GM21529 (cell line): ENCODE results near the gene ZNF836.

Experiments used
- ATAC-seq: cut with Tn5 transposase; IDR thresholded peaks from one replicate; pipeline ENCODE4 v1.9.1; 2021; ENCODE audit not compliant: unreplicated experiment

The ZNF836 gene

DNA sequence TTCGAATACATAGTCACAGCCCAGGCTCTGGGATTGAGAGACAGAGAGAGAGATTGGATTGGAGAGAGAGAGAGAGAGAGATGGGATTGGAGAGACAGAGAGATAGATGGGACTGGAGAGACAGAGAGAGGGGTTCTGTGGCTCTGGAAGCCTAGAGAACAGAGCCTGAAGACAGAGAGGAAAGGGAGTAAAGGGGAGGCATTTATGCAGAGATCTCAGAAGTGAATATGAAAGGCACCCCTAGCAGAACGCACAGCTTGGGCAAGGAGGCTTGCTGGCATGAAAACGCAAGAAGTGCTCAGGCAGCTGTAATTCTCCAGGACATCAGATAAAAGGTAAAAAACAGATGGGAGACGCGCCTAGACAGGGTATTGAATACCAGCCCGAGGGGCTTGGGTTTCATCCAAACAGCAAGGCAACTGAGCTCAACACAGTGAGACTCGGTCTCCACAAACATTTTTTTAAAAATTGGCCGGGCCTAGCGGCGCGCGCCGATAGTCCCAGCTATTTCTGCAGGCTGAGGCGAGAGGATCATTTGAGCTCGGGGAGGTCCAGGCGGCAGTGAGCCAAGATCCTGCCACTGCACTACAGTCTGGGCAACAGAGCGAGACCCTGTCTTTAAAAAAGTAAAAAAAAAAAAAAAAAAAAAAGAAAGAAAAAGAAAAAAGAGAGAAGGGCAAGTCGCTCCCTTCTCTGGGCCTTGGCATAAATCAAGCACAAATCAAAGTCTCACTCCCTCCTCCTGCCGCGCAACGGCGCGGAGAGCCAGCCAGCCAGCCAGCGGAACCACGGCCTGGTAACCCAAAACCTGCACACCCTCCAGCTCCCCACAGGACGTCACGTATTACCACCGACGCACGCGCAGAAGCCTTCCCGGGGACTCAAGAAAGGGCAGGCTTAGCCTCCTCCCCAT, 17.7 kb upstream of the ZNF836 start:
- ATAC-seq = peak; percentile 2

- no peak for ATAC-seq
Observed at GRCh38 chr19:52187407-52187806, 16.0 kb upstream of the ZNF836 start.

DNA sequence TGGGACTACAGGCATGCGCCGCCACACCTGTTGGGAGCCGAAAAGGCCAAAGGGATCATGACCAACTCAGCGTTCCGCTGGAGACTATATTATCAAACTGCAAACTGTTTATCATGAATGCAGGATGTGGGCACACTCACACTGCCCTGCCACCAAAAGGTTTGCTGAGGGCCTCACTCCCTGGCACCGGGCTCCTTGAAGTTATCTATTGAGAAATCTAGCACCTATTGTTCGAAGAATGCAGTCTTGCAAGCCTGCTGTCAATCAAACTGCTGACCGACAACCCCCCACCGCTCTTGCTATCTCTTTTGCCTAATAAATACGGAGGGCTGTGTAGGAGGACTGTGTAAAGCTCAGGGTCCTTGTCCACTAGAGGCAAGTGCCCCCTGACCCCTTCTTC, 5.2 kb upstream of the ZNF836 start:
- ATAC-seq = no peak

DNA sequence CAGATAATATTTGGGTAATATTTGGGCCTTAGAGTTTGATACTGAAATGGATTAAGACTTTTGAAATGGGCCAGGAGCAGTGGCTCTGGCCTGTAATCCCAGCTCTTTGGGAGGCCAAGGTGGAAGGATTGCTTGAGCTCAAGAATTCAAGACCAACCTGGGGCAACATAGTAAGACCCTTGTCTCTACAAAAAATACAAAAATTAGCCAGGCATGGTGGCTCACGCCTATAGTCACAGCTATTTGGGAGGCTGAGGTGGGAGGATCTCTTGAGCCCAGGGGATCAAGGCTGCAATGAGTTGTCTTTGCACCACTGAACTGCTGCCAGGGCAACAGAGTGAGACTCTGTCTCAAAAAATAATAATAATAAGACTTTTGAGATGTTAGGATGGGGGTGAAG, 926 bp upstream of the ZNF836 start:
- ATAC-seq = no peak

DNA sequence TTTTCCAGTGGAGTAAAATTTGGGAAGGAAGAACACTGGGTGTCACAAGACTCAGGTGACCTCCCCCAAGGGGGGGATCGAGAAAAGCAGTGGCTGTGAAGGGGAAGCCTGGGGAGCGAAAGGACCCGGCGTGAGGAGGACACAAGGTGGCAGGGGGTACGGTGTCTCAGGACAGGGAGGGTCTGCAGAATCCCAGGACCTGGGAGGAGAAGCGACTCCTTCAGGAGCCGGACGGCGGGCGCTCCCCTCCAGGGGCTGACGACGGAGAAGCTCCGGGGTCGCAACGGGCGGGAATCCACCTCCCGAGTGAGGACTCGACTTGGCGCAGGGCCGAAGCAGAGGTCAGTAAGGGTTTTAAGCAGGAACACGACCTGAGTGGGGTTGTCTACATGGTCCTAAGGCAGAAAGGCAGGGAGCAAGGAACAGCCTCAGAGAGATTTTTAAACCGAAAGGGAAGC, 529 bp downstream of the ZNF836 start:
- ATAC-seq = peak; percentile 17

DNA sequence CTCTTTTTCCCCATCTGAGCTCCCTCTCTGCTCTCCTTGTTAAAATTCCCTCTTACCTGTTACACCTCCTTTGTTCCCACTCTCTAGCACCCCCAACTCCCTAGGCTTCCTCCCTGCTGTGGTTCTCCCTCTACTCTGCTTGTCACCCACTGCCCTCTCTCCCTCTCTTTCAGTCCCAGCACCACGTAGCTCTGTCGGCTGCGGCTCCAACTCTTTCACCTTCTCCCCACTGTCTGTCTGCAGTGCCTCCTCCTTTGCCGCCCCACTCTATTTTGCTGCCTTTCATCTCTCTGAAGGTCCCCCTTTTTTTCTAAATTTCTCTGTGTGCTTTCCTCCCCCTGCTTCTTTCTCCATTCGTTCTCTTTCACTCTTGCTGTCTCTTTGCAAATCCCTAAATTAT, 1.1 kb downstream of the ZNF836 start:
- no peak for ATAC-seq

GRCh38 chr19:52155596-52156359, 15.6 kb downstream of the ZNF836 start:
- no peak for ATAC-seq

GRCh38 chr19:52148256-52148655, 23.2 kb downstream of the ZNF836 start:
- no peak for ATAC-seq

- ATAC-seq = no peak
Observed at GRCh38 chr19:52142001-52142595, 29.3 kb downstream of the ZNF836 start.

DNA sequence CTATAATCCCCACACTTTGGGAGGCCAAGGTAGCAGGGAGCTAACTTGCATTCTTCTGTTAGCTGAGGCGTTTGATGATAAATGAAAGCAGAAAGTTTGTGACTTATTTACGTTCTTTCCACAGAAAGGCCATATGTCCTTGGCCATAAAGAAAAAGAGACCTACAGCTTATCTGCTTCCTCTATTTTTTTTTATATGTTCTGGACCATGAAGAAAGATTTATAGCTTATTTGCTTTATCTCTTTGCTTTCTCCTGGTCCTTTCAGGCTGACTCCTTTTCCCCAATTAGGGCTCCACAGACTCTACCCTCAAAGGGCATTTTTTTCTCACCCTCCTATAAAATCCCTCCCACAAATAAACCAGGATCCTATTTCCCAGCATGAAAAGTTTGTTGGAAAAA, 30.2 kb downstream of the ZNF836 start:
- no peak for ATAC-seq

DNA sequence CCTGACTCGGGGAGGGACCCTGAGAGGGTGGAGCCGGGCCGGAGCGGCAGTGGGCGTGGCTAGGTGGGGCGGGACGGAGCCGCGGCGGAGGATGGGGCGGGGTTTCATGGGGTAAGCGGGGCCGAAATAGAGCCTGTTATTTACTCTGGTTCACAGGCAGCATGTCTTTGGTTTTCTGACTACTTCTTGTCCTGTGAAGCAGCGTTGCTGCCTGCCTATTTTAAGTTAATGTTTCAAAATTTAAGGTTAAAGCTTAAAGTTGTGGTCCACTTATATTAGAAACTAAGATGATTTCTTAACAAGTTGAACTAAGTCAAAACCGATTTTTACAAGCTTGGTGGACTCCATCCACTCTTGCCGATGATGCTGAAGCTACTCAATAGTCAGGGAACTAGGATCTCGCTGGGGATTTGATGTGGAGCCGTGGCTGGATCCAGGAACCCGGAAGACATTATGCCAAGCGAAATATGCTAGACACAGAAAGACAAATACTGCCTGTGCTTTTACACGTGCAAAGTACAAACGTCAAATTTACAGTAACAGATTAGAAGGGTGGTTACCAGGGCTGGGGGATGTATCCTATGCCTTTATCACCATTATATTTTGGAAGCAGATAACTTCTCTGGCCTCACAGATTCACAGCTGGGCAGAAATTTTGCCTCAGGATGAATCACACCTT, 31.2 kb downstream of the ZNF836 start:
- peak; percentile 88 for ATAC-seq

DNA sequence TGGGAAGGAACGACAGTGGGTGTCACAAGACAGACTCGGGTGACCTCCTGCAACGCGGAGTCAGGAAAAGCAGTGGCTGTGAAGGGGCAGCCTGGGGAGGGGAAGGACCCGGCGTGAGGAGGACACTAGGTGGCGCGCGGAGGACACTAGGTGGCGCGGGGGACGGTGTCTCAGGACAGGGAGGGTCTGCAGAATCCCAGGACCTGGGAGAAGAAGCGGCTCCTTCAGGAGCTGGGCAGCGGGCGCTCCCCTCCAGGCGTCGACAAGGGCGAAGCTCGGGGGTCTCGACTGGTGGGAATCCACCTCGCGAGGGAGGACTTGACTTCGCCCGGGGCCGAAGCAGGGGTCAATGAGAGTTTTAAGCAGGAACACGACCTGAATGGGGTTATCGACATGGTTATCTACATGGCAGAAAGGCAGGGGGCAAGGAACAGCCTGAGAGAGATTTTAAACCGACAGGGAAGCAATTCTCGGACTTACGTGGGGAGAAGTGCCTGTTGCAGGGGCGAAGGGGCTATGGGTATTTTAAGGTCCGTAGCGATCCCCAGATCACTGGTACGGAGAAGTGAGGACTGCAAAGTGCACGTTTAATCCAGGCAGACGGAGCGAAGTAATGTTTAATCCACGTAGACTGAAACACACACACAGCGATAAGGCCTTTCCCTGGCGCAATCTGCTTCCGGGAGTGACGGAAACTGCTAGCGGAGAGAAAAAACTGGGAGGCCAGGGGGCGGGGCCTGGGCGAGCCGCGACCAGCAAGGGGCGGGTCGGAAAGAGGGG, 32.0 kb downstream of the ZNF836 start, which contains the start of gene ZNF616:
Gene ZNF616, minus strand, starts transcription at position 687 of the 780 bp plus-strand sequence. CDS start 9,426 bp downstream, outside the sequence.
- ATAC-seq = peak; percentile 75

- no peak for ATAC-seq
Observed at GRCh38 chr19:52138983-52139251, 32.5 kb downstream of the ZNF836 start.

DNA sequence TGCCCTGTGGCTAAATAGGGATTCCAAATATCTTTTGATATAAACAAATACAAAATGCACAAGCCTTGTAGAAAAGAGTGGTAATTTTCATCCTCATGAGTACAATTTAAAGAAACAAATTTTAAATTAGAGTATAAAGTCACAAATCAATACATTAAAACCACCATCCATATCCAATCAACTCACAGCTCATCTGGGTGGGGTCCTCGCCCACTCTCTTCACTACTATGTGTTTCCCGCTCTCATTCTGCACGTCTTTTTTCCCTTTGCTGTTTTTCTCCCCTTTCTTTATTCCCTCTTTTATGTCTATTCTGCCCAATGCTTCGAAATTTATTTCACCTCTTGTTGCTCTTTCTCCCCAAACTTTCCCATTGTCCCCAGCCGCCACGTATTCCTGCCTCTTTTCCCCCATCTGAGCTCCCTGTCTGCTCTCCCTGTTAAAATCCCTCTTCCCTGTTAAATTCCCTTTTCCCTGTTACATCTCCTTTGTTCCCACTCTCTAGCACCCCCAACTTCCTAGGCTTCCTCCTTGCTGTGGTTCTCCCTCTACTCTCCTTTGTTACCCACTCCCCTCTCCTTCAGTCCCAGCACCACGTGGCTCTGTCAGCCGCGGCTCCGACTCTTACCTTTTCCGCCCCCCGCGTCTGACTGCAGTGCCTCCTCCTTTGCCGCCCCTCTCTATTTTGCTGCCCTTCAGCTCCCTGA, 33.0 kb downstream of the ZNF836 start:
- no peak for ATAC-seq

- ATAC-seq = no peak
Observed at GRCh38 chr19:52120286-52120685, 51.1 kb downstream of the ZNF836 start.

DNA sequence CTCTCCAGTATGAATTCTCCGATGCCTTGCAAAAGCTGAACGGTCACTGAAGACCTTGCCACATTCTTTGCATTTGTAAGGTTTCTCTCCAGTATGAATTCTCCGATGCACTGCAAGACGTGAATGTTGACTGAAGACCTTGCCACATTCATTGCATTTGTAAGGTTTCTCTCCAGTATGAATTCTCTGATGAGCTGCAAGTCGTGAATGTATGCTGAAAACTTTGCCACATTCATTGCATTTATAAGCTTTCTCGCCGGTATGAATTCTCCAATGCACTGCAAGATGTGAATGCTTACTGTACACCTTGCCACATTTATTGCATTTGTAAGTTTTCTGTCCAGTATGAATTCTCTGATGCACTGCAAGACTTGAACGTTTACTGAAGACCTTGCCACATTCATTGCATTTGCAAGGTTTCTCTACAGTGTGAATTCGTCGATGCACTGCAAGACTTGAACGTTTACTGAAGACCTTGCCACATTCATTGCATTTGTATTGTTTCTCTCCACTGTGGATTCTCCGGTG, 55.8 kb downstream of the ZNF836 start:
- ATAC-seq = no peak

DNA sequence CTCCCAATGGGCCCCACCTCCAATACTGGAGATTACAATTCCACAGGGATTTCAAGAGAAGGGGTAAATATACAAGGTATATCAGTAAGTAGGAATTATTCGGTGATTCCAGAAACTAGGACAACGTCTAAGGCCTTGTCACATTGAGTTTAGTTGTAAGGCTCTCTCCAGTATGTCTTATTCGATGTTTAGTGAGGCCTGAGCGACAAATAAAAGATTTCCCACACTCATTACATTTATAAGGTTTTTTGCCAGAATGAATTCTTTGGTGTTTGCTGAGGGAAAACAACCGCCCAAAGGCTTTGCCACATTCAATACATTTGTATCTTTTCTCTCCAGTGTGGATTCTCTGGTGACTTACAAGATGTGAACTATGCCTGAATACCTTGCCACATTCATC, 56.7 kb downstream of the ZNF836 start:
- ATAC-seq = no peak

DNA sequence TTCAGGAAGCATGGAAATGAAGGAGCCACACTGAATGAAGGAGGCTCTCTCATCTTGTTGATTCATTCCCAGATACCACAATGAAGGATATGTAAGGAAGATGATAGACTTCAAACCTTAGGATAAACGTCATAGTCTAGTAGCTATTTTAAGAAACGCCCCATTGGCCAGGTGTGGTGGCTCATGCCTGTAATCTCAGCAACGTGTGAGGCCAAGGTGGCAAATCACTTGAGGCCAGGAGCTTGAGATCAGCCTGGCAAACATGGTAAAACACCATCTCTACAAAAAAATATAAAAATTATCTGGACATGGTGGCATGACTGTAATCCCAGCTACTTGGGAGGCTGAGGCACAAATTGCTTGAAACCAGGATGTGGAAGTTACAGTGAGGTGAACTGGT, 58.8 kb downstream of the ZNF836 start:
- no peak for ATAC-seq

- no peak for ATAC-seq
Observed at GRCh38 chr19:52110780-52111179, 60.6 kb downstream of the ZNF836 start.
